GM18858 (cell line): ENCODE data around the gene GLG1.
"Not testable (repeated sequence)": the region's sequence is repeated elsewhere in the genome, so short reads cannot be mapped to it uniquely, and the experiment has no call there.

Experiments
- ATAC-seq: cut with Tn5 transposase; IDR thresholded peaks from one replicate; pipeline ENCODE4 v1.9.1; 2021; ENCODE audit not compliant: unreplicated experiment

GLG1 gene

DNA sequence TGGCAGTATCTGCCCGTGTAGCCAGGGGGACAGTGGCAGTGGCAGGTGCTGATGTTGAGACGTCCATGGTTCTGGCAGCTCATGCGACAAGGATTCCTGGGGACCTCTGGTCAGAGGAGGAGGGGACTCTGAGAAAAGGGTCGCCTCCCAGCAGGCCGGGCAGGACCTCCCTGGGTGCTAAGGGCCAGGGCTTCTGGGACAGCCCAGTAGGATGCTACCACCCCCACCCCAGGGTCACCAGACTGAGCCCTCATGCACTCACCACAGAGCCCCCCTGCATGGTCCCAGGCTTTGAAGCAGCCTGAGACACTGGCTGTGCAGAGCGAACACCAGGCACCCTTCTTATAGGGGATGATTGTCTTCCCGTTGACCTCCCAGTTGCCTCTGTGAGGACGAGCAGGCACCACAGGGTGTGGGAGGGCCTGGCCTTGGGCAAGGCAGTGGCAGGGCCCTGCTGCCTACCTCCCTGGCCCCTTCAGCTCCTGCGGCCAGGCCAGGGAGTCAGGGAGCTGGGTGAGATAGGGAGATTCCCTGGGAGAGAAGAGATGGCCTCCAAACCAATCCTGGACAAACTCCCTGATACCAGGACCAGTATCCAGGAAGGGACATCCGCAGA lies 194.0 kb downstream of the GLG1 start:
- not testable (repeated sequence) for ATAC-seq

DNA sequence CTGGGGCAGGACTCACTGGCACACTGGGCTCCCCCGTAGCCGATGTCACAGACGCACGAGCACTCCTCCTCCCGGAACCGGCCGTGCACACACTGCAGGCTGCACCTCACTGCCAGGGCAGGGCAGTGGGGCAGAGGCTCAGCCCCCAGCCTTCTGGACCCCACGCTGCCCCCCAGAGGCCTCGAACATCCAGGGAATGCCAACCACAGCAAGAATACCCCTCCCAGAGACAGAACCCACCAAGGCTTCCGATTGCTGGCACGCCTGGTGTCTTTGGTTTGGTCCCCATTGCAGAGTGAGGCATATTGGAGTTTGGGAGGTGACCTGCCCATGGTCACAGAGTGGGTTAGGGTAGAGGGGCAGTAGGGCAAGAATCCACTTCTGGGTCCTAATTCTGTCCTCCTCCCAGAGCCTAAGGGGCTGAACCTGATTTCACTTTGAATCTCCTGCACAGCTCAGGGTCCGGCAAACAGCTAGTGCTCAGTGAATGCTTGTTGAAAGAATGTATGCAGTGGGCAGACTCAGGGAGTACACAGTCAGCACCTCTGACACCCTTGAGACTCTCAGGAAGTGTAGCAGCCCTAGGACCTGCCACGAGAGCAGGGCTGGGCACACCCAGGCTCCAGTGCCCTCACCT lies 194.7 kb downstream of the GLG1 start:
- ATAC-seq = not testable (repeated sequence)

GRCh38 chr16:74410981-74411380 lies 195.9 kb downstream of the GLG1 start:
- not testable (repeated sequence) for ATAC-seq

DNA sequence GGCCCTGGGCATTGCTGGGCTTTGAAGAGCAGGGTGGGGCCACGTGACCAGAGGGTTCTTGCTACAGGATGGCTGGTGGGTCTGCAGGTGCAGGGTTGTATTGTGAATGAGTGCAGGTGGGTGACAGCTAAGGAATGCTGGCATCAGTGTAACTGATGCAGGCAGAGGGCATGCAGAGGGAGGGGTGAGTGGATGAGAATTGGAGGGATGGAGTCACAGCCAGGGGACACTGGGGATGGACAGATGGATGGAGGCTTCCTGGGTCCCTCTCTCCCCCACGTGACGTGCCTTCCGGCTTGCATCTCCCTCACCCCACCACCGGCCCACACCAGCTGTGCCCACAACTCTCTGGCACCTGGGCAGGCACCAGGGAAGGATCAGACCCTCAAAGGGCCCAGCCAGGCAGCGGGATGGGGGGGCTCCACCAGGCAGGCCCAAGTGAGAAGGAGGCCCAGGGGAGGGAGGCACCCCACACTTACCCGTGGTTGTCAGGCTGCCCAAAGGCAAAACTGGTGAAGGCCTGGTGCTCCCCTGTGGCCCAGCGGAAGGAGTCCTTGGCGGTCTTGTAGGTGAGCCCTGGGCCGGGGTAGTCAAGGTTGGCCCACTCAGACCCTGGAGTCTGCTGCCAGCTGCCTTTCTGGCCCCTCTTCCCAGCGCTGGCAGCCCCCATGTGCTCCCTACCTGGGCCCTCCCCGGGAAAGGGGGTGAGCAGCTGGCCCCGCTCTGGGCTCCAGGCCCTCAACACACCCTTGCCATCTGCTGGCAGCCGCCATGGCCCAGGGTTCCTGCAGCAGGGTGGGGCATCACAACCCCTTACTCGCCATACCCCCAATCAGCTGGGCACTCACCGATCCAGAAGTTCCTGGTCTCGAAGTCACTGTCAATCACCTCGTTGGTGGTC lies 196.6 kb downstream of the GLG1 start:
- not testable (repeated sequence) for ATAC-seq

DNA sequence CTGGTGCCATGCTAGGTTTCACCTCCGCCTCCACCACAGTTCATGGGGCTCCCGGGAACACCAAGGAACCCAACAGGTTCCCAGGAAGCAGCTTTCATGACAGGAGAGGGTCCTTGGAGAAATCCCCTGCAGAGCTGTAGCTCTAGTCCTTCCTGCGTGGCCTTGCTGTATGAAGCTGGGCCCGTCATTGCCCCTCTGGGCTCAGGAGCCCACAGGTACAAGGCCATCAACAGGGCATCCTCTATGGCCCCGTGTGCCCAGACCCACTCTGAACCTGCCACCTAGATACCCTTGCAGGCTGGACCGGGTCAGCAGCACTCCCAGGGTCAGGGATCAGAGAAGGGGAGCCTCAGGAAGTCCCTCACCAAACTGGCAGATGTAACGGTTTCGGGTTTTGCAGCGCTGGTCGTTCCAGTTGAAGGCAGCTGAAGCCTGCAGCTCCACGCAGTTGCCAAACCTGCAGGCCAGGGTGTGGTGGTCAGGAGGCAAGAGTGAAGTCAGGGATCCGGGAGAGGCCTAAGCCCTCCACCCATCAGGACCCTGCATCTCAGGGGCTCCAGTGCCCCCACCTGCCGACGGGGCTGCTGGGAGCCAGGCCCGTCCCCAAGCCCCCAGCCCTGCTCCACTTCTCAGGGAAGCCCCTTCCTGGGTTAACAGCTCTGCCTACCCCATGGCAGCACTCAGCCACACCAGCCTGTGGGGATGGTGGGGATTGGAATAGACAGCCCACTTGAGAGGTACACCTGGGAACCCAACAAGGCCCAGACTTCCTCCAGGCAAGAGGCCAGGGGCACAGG lies 197.5 kb downstream of the GLG1 start:
- not testable (repeated sequence) for ATAC-seq

DNA sequence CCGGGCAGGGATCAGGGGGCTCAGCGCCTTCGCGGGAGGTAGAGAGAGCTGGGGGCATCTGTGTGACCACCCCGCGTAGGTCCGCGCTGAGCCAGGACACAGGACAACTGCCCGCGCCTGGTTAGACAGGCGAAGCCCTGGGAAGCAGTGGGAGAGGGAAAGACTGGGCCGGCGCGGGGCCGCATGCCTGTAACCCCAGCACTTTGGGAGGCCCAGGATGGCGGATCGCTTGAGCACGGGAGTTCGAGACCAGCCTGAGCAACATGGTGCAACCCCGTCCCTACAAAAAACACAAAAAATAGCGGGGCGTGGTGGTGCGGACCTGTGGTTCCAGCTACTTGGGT lies 199.6 kb downstream of the GLG1 start:
- ATAC-seq = not testable (repeated sequence)

DNA sequence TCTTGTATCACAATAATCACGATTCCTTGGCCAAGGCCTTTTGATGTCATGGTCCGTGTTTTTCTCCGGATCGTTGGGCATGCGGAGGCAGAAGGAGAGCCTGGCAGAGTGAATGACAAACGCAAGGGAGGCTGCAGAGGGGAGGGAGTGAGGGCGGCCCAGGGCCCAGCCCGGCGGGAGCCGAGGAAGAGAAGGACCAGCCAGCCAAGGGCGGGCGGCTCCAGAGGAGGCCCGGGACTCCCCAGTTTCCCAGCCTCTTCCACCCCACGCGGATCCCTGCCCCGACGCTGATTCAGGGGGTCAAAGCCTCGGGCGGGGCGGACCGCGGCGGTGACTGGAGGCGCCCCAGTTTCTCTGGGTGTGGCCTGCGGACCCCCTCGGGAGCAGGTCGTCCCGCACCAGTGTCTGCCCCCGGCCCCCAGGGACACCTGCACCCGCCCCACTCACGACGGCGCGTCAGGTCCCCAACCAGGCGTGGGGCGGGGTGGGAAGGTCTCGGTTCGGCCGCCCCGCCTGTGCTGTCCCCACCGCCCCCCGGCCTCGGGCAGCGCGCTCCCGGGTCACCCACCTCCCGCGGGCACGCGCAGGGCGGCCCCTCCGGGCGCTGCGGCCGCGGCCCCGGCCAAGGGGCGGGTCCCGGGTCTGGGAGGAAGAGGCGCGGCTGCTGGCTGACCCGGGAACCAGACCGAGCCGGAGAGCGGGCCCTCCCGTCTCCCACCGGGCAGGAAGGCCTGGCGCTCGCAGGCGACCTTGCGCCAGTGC lies 200.1 kb downstream of the GLG1 start:
- ATAC-seq = not testable (repeated sequence)

GRCh38 chr16:74404148-74404933 lies 202.6 kb downstream of the GLG1 start:
- ATAC-seq = not testable (repeated sequence)

- ATAC-seq = not testable (repeated sequence)
Observed at GRCh38 chr16:74400238-74400637, 206.7 kb downstream of the GLG1 start.

GRCh38 chr16:74398212-74398895 lies 208.6 kb downstream of the GLG1 start:
- not testable (repeated sequence) for ATAC-seq
